Femur (tissue), 1 donor: ENCODE data around the gene TRAF6.
A peak's percentile ranks its signal among the peaks of the same experiment; 100 is the strongest.
"Not testable (repeated sequence)": the region's sequence is repeated elsewhere in the genome, so short reads cannot be mapped to it uniquely, and the experiment has no call there.

Source experiments
- DNase-seq: peaks from one replicate; pipeline ENCODE4 v3.0.0-alpha.2; 2017

TRAF6 gene

GRCh38 chr11:36509694-36510593 lies at the start of gene TRAF6:
TSS of gene TRAF6 (minus strand) at chr11:36510272. CDS start at chr11:36501515, 8,757 bp downstream.
- DNase-seq, result peak; percentile 92

- DNase-seq, result no peak
Measured at GRCh38 chr11:36558571-36559413, 48.7 kb upstream of the TRAF6 start.

GRCh38 chr11:36557991-36558390 lies 47.9 kb upstream of the TRAF6 start:
- DNase-seq, result no peak

- DNase-seq, result not testable (repeated sequence)
Measured at GRCh38 chr11:36557390-36557789, 47.3 kb upstream of the TRAF6 start.

- DNase-seq, result no peak
Measured at GRCh38 chr11:36550385-36551115, 40.5 kb upstream of the TRAF6 start.

- peak; percentile 42 for DNase-seq
Measured at GRCh38 chr11:36540998-36541397, 30.9 kb upstream of the TRAF6 start.

- no peak for DNase-seq
Measured at GRCh38 chr11:36534276-36534840, 24.3 kb upstream of the TRAF6 start.

- DNase-seq, result no peak
Measured at GRCh38 chr11:36532941-36533601, 23.0 kb upstream of the TRAF6 start.

GRCh38 chr11:36530840-36531239 lies 20.8 kb upstream of the TRAF6 start:
- DNase-seq, result no peak

GRCh38 chr11:36513965-36514364 lies 3.9 kb upstream of the TRAF6 start:
- DNase-seq, result no peak

- no peak for DNase-seq
Measured at GRCh38 chr11:36512016-36512415, 1.9 kb upstream of the TRAF6 start.

GRCh38 chr11:36511062-36511461 lies 990 bp upstream of the TRAF6 start:
- not testable (repeated sequence) for DNase-seq

- no peak for DNase-seq
Measured at GRCh38 chr11:36510594-36510942, 496 bp upstream of the TRAF6 start.

GRCh38 chr11:36509201-36509639 lies 852 bp downstream of the TRAF6 start:
- DNase-seq, result peak; percentile 39

- DNase-seq, result no peak
Measured at GRCh38 chr11:36508743-36509142, 1.3 kb downstream of the TRAF6 start.

- no peak for DNase-seq
Measured at GRCh38 chr11:36507824-36508489, 2.1 kb downstream of the TRAF6 start.

GRCh38 chr11:36501236-36501635 lies 8.8 kb downstream of the TRAF6 start:
- DNase-seq, result peak; percentile 33

- no peak for DNase-seq
Measured at GRCh38 chr11:36500315-36500721, 9.8 kb downstream of the TRAF6 start.

GRCh38 chr11:36499315-36499714 lies 10.8 kb downstream of the TRAF6 start:
- no peak for DNase-seq

GRCh38 chr11:36498721-36499120 lies 11.4 kb downstream of the TRAF6 start:
- DNase-seq, result no peak

GRCh38 chr11:36493332-36493731 lies 16.7 kb downstream of the TRAF6 start:
- DNase-seq, result no peak
